GM19452 (cell line): ENCODE results near the gene LRSAM1.
A peak's percentile ranks its signal among the peaks of the same experiment; 100 is the strongest.

ENCODE experiments used
- ATAC-seq: cut with Tn5 transposase; IDR thresholded peaks from one replicate; pipeline ENCODE4 v1.9.1; 2021; ENCODE audit not compliant: unreplicated experiment

The LRSAM1 gene

GRCh38 chr9:127424676-127424999 is 26.7 kb upstream of the LRSAM1 start:
- peak; percentile 15 for ATAC-seq

DNA sequence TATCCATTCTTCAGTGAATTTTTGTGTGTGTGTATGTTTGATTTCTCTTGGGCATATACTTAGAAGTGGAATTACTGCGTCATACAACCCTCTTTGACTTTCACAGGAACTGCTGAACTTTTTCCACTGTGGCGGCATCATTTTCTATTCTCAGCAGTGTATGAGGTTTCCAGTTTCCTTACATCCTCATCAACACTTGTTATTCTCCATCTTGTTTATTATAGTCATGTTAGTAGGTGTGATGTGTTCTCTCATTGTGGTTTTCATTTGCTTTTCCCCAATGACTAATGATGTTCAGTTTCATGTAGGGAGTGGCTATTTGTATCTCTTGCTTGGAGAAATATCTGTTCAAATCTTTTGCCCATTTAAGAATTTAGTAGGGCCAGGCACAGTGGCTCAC is 24.6 kb upstream of the LRSAM1 start:
- no peak for ATAC-seq

GRCh38 chr9:127428348-127428747 is 23.0 kb upstream of the LRSAM1 start:
- ATAC-seq: no peak

DNA sequence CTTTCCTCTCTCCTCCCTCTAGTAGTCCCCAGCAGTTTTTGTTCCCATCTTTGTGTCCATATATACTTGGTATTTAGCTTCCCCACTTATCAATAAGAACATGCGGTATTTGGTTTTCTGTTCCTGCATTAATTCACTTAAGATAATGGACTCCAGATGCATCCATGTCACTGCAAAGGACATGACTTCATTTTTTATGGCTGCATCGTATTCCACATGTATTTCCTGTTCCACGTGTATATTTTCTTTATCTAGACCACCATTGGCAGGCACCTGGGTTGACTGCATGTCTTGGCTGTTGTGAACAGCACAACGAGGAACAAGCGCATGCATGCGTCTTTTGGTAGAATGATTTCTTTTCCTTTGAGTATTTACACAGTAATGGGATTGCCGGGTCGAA is 20.9 kb upstream of the LRSAM1 start:
- ATAC-seq: no peak

DNA sequence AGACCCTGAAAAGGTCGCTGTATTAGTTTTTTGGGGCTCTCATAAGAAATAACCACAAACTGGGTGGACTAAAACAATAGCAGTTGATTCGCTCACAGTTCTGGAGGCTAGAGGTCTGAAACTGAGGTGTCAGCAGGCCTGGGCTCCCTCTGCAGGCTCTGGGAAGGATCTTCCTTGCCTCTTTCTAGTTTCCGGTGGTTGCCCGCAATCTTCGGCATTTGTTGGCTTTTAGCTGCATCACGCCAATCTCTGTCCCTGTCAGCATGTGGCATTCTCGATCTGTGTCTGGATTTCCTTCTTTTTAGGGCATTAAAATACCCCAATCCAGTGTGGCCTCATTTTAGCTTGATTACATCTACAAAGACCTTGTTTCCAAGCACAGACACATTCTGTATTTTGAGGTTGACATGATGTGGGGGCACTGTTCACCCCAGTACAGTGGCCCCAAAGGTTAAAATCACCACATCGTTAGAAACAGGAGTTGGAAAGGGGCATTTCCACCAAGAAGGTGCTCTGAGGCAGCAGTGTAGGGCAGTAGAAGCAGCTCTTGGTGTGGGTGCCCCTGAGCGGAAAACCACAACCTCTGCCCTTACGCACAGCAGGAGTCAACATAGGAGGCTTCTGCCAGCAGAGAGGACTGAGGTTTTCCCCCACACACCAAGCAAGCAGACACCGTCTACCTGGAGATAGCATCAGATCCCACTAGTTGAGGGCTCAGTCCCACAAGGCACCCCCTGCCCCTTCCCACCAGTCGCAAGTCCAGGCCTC is 13.6 kb upstream of the LRSAM1 start:
- no peak for ATAC-seq

GRCh38 chr9:127438394-127438793 is 12.9 kb upstream of the LRSAM1 start:
- ATAC-seq: no peak

DNA sequence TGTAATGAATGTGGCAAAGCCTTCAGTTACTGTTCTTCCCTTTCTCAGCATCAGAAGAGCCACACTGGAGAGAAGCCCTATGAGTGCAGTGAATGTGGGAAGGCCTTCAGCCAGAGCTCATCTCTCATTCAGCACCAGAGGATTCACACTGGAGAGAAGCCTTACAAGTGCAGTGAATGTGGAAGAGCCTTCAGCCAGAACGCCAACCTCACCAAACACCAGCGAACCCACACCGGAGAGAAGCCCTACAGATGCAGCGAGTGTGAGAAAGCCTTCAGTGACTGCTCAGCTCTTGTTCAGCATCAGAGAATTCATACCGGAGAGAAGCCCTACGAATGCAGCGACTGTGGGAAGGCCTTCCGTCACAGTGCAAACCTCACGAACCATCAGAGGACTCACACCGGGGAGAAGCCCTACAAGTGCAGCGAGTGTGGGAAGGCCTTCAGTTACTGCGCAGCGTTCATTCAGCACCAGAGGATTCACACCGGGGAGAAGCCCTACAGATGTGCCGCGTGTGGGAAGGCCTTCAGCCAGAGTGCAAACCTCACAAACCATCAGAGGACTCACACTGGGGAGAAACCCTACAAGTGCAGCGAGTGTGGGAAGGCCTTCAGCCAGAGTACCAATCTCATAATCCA is 6.9 kb upstream of the LRSAM1 start:
- ATAC-seq: no peak

GRCh38 chr9:127444921-127445850 is 6.1 kb upstream of the LRSAM1 start:
- ATAC-seq: no peak

DNA sequence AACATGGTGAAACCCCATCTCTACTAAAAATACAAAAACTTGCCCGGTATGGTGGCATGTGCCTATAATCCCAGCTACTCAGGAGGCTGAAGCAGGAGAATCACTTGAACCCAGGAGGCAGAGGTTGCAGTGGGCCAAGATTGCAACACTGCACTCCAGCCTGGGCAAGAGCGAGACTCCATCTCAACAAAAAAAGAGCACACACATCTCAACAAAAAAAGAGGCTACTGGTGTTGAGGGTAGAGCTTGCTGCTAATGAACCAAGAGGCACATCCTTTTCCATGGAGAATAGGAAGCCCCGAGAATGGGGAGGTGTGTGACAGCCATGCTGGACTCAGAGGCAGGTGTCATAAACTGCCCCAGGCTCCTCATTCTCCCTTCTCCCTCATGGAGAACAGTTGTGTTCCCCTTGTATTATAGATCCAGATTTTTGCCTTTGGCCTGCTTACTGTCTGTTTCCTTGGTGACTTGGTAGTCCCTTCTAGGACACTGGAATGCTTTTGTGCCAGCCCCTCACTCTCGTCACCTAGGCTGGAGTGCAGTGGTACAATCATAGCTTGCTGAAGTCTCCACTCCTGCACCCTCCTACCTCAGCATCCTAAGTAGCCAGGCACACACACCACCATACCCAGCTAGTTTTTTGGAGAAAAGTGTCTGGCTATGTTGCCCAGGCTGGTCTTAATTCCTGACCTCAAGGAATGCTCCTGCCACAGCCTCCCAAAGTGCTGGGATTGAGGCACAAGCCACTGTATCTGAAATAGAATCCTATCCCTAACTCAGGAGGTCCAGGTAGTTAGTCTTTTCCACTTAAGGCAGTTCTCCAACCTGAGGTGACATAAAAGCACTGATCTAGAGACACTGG is 5.2 kb upstream of the LRSAM1 start:
- ATAC-seq: no peak

- ATAC-seq: no peak
Measured at GRCh38 chr9:127446713-127447415, 4.4 kb upstream of the LRSAM1 start.

DNA sequence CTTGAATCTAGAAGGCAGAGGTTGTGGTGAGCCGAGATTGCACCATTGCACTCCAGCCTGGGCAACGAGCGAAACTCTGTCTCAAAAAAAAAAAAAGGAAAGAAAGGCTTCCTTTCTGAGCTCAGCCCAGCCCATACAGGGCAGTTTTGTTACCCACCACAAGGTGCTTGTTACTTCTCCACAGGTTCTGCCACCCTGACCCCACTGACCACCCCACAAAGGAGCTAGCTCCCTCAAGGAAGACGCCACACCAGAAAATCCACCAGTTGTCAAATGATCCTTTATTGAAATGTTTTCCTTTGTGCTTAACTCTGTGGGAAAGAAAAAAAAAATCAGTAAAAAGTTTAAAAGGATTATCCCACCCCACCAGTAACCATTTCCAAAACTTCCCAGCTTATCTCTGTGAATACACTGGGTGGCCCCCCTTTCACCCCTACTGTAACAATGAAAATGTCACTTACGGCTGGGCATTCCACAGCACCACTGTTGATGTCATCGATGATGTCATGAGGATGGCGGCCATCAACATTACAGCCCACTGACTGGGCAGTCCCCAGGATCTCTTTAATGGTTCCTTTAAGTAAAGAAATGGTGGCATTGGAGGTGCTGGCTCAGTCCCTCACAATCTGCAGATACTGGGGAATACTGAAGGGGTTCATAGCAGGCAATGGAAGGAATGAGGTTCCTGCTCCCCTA is 3.7 kb upstream of the LRSAM1 start:
- no peak for ATAC-seq

- no peak for ATAC-seq
Measured at GRCh38 chr9:127448112-127448805, 3.1 kb upstream of the LRSAM1 start.

- no peak for ATAC-seq
Measured at GRCh38 chr9:127449332-127449966, 1.9 kb upstream of the LRSAM1 start.

DNA sequence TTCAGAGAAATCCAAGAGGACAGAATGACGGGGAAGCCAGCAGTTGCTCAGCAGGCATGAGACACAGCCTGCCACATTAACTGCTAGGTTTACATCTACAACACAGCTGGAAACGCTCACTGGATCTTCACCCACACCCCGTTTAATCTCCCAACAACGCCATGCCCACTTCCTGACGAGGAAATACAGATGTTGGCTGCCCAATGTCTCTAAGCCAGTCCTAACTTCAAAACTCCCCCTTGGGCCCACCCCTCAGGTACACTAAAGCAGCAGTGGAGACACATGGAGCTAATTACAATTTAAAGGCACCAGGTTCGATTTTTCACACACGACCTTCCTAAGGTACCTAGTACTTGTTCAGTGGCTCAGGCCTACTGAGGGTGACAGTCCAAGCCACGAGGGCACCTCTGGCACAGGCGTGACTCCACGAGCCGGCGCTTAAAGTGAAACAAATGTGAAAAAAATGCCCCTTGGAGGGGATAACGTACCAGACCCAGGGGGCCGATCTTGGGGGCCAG is 1.0 kb upstream of the LRSAM1 start:
- no peak for ATAC-seq

DNA sequence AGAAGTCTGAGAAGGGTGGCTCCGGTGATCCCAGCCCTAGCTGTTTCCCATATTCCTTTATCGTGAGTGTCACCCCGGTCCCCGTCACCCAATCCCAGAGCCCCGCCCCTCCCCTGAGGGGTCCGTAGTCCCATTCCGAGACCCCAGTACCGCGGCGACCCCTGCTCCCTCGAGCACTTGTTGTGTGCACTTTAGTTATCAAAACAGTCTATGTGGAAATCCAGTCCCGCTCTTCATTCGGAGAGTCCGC is 223 bp downstream of the LRSAM1 start:
- peak; percentile 19 for ATAC-seq

DNA sequence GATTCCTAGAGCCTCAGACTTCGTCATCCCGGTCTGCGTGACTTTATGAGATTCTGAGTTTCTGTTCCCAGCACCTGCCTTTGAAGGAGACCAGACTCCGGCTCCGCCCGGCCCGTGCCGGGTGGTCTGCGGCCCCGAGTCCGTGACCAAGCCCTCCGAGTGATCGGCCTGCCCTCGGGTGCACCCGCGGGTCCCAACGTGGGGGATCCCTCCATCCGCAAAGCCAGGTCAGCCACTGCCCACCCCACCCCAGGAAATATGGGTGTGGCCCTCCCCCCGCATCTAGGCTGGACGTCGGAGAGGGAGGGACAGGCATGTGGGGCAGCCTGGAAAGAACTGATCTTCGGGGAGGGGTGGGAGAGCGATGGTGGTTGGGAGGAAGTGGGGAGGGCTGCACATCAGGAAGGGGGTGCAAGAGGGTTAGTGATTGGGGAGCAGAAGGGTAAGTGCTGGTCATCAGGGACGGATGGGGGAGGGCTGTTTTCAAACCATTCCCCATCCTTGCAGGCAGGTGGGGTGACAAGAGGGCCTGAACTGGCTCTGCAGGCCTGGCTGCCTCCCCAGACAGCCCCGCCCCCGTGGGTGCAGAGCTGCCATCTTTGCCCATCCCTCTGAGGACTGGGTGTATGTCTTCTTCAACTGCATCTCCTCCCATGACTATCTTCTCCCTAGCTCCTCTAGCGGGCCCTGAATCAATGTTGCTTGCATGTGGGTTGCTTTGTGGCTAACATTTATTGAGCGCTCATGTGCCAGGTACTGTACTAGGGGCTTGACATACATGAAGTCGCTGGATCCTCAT is 747 bp downstream of the LRSAM1 start:
- ATAC-seq: no peak

- ATAC-seq: no peak
Measured at GRCh38 chr9:127452691-127453090, 1.4 kb downstream of the LRSAM1 start.
